CD4-positive, alpha-beta T cell treated with Interleukin-4 for 4 hours (primary cell): ENCODE data around the gene HUWE1.
"Not testable (repeated sequence)": the region's sequence is repeated elsewhere in the genome, so short reads cannot be mapped to it uniquely, and the experiment has no call there.

Source experiments
- DNase-seq: peaks from one replicate; pipeline ENCODE4 v3.0.0-alpha.2; 2020

Gene HUWE1

DNA sequence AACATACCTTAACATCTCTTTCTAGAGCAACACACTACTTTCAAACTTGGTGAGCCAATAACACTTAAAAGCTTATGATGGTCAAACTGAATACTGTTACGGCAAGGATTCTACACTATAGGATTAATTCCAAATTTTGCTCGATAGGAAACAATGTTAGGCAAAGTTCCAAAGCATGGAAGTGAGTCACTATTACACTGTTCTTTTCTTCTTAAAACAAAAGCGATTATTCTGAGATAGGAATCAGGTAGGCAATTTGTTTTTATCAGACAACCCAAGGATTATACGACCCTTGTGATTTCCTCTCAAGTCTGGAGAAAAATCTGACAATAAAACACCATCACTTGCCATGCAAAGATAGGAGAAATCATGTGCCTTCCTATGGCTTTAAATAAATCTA, 81.5 kb downstream of the HUWE1 start:
- DNase-seq, result no peak

DNA sequence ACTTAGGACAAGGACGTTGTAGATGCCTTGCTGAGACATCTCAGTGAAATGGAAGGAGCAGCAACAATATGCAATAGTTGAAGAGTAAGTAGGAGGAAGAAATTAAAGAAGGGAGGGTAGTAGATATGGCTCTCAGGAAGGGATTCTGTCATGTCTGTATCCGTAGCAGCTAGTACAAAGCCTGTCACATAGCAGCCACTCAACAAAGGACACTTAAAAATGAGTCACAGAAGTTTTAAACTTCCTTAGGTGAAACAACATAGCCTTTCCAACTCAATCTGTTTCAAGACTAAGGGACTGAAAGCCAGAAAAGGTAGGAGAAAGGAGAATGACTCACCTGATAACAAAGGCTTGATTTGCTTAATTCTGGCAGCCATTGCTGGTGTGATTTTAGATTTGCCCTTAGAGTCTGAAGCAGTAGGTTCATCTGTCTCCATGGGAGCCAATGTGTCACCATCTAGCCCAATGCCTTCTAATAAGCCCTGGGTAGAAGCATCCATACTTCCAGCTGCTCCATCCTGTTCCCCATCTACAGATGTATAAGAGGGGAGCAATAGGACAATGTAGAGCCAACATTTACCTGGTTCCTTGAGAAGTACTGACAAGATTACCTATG, 86.6 kb downstream of the HUWE1 start:
- no peak for DNase-seq

DNA sequence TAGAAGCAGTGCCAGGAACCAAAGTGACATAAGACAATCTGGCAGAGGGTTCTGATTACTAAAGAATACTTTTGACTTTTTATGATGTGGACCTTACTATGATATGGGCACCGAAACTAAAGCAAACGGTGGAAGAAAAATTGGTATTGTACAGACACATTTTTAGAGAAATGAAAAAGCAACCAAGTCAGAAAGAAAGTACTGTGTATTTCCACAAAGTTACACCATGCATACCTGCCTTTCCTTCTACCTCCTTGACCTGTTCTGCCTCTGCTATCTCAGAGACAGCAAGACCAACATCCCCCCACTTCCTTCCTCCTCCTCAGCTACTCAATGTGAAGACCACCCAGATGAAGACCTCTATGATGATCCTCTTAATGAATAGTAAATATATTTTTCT, 88.3 kb downstream of the HUWE1 start:
- no peak for DNase-seq

DNA sequence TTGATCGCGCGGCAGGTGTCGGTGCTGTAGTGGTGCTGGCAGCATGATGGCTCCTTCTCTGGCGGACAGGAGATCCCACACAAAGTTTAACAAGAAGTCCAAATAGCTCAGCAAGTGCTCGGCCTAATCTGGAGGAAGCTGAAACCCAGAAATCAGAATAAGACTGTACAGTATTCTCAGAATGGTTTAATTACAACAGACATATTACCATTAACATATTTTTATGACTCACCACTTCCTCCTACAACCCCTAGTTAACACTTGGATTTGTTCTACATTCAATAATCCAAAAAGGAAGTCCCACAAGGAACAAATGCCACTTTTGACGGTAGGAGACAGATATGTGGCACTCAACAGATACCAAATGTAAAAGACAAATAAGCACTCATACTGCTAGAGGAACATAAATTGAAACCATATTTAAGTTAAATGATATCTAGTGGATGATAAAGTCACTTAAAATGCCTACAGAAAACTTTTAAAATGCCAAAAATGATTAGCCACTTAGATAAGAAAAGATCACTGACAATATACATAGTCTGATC, 91.2 kb downstream of the HUWE1 start:
- DNase-seq, result no peak

DNA sequence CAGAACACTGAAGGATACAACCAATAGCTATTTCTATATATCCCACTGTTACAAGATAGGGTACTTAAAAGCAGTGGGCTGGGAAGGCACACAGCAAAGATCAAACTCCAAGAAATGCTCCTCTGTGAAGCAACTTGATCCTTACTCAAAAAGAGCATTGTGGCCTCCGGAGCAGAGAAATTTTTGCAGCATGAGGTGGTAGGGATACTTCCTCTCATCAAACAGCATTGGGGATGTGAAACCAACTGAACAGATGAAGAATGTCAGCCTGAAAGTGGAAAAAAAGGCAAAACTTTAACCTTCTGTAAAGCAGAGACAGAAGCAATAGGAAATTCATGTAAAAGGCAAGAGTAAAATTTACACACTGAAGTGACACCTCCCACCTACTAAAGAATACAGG, 92.2 kb downstream of the HUWE1 start:
- DNase-seq, result no peak

DNA sequence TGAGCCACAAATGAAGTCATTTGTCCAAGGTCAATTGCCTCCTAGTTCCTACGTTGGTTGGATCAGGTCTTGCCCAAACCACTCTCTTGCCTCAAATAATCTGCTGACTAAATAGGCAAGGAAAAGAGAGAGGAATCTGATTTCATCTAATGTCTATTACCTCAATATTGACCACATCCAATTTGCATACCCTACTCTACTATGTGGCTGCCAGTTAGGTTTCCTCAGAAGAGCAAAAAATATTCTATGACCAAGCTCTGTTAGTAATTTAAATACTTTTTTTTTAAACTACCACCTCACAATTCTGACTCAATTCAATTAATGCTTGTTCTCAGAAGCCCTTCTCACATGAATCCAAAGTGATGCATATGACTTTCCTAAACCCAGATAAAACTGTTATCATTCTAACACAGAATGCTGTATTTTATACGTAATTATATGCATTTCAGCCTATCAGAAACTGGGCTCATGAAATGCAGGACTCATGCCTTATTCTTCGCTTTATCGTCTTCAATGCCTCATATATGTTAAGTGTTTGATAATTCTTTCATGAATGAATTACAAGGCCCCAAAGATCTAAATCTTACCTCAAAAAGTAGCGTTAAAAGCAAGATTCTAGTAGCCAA, 98.6 kb downstream of the HUWE1 start:
- no peak for DNase-seq

DNA sequence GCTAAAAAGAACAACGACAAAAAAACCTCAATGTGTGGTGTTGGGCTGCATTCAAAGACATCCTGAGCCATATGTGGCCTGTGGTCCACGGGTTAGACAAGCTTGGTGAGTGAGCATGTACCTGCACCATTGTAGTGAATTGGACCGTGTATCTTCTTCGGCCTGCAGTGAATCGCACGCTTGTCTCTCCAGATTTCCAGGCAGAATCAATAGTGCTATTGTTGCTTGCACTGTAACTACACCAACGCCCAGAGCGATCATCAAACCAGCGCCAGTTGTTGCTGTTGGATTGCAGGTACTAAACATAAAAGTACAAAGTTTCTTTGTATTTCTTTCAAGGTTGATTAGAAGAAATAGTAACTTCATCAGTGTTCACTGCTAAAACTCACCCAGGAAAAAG, 101.6 kb downstream of the HUWE1 start:
- no peak for DNase-seq

DNA sequence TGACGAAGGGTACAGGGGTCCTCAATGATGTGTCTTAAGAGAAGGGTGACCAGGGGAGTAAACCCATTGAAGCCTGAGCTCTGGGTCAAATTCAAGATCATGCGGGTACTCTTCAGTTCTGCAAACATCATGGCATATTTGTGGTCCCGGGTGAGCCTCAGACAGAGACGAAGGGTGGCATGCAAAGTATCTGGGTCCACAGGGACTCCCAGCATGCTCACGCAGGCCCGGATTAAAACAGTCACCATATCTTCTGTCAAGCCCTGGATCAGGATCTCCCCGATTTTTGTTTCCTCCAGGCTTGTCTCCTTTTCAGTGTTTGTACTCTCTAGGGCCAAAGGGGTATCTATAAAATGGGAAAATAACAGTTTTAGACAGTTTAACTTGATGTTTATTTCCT, 102.9 kb downstream of the HUWE1 start:
- no peak for DNase-seq

DNA sequence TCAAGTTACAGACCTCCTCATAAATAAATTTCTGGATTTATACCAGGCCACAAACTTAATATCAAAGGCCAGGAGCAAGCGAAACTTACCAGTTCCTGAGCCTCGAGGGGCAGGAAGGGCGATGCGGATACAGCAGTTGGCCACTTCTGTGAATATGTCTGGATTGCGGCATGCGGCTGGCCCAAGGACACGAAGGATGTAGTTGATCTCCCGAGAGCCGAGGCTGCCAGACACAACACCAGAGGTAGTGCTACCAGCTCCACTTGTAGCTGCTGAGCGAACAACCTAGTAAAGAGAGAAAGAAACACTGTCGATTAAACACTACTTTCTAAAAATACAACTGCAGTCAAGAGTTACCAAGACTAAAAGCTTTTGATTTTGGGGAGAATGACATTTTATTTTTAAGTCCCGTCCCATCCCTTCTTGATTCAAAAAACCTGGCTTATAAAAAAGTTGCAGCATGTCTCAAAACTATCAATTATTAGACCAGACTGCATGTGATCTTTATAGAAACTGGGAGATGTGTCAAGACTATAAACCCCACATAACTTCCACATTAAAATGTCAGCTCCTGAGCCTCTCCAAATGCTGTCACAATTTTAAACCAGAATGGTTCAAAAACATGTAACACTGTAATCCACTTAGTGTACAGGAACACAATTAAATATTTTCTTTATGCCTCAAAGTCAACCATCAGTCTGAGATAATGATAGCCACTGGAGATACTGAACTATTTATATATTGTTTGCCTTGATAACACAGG, 105.6 kb downstream of the HUWE1 start:
- DNase-seq, result no peak

DNA sequence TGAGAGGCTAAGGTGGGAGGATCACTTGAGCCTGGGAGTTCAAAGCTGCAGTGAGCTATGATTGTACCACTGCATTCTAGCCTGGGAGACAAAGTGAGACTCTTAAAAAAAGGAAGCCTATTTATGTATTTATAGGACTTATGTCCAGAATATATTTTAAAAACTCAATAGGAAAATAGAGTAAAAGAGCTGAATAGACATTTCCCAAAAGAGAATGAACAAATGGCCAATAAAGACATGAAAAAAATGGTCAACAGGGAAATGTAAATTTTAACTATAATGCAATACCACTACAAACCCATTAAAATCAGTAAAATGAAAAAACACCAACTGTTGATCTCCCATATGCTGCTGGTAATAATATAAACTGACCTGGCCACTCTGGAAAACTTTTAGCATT, 115.0 kb downstream of the HUWE1 start:
- DNase-seq, result no peak

DNA sequence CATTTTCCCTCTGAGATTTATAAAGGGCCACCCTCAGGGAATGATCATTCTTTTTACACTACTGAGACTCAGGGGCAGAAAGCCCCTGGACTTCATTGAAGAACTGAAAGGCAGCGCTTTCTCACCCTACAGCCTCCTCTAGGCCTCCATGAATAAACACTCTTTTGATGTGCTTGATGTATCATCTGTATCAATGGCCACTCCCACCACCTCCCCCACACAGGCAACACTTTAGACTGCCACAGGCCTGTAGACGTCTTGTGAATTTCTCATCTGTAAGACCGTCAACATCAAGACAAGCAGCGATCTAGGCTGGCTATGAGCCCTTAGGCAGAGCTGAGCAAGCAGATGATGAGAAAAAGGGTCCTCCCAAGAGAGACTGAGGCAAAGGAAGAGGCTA, 123.2 kb downstream of the HUWE1 start:
- no peak for DNase-seq

DNA sequence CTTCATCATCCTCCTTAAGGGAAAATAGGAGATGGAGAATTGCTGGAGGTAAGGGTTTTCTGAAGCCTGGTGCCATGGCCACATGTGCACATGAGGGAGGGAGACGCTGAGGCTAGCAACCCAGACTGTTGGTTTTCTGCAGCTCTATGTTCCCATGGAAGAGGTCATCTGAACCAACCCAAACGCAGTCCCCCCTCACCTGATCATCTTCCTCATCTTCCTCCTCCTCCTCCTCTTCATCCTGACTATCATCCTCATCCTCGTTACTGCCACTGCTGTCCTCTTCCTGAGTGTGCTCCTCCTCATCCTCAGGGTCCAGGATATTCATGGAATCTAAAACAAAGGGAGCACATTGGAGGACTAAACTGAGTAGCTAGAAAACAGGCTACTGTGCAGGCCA, 124.6 kb downstream of the HUWE1 start:
- DNase-seq, result no peak

DNA sequence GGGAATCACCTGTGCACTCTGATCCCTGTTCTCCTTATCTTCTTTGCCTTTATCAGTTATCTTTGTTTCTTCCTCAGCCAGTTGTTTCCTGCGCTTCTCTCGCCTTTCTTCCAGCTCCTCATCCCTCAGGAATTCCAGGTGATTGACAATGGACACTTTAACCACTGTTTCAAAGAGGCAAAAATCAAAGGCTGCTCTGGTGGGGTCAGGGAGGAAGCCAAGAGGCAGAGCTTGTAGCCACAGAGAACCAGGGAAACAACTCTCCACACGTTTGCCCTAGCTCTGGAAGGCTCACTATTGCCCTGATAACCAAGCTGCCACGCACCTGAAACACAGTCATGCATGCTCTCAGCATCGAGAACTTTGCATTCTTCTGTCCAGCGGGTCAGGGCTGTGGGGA, 127.9 kb downstream of the HUWE1 start:
- no peak for DNase-seq

DNA sequence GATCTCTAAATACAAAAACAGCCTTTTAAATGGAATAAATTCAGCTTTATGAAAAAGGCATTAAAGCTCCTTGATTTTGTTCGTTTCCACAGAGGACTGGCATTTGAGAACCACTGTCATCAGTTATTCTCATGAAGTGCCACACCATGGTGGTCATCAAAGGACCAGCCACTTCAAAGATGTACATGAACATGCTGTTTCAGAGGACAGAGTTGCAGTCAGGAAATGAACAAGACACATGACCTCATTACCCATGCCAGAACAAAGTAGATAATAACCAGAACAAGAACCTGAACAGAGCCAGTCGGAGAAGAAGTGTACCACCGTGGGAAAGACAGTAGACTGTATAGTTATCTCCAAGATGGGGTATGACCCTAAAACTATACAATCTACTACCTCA, 129.7 kb downstream of the HUWE1 start:
- DNase-seq, result no peak

DNA sequence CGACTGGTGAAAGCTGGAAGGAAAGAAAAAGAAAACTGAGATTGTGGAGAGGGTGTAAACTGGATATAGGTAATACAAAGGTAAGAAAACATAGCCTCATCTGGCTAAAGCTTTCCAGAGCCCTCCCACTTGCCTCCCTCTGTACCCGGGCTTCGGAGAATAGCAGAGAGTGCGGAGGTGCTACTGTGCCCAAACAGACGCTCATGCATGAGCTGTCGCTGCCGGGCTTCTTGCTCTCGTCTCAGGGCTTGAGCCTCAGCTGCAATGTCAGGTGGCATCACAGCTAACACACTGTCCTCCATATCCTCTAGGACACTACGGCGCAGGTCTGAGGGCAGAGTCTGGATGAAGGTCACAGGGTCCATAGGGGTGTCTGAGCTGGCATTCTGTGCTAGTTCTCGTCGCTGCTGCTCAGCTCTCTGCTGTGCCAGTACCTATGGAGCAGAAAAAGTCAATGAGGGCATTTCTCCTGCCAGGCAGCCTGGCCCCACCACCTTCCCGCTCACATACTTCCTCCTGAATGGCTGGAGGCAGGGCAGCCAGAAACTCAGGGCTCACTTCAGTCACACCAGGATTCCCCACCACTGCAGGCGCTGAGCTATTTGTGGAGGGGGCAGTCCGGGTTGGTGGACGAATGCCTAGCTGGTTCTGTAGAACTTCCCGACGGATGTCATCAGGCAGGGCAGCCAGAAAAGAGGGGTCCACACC, 135.6 kb downstream of the HUWE1 start:
- DNase-seq, result no peak

DNA sequence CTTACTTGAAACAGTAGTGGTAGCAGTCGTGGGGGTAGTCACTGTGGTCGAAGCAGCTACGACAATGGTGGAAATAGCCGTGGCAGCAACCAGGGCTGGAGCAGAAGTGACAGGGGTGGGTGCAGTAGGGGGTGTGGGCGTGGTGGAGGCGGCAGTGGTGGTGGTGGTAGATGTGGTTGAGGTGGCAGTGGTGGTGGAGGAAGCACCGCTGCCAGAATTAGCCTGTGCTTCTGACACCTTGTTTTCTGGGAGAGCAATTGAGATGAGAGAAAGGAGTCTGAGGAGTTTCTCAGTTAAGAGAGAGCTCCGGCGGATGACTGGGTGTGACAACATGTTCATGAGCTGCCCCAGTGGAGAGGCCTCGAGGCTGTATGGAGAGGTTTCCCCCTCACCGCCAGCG, 138.9 kb downstream of the HUWE1 start:
- peak; percentile 2 for DNase-seq

DNA sequence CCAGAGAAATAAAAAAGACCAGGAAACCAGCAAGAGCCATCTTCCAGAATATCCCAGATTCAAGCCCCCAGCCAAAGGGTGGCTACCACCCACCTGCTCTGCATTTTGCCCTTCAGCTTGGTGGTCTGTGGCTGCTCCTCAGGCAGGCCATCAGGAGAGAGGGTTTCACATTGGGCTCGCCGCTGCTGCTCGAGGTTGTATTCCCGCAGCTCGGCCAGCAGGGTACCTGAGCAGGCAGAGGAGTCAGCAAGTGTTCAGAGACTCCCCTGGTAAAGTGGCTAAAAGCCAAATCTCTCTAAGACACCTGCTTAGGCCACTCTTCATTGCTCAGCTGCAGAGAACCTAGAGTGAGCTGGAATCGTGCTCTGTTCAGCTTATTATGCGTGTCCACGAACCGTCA, 141.6 kb downstream of the HUWE1 start:
- DNase-seq, result no peak

DNA sequence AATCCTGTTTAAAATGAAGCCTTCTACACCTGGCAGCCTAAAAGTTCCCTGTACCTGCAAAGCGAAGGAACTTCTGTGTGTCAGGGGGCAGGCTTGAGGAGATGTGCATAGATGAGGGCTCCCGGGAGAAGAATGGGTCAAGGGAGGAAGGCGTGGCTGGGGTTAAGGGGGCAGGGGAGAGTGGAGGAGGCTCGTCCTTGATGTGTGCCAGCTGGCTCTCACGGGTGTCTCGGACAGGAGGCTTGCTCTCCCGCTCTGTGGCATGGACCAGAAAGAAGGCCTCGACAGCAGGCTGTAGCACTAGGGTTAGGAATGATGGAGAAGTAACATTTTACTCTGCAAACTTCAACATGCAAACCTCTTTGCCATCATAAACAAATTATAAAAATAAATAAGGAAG, 147.7 kb downstream of the HUWE1 start:
- no peak for DNase-seq

DNA sequence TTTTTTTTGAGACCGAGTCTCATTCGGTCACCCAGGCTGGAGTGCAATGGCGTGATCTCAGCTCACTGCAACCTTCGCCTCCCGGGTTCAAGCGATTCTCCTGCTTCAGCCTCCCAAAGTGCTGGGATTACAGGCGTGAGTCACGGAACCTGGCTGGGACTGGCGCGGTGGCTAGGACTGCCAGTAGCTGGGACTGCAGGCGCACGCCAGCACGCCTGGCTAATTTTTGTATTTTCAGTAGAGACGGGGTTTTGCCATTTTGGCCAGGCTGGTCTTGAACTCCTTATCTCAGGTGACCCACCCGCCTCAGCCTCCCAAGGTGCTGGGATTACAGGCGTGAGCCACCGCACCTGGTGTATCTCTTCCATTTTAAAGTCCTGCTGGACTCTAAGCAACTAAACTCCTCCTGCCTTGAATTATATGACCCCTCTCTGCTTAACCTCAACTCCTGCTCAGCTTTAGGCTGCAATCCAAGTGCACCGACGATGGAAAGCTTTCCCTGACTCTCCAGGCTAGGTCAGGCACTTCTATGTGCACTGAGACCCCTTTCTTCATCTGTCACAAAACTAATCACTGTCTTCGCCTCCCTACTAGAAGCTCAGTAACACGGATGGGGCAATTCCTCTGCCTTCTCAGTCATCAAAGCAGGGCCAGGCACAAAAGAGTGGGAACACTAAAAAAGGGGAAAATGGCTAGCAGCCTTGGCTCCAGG, 155.1 kb downstream of the HUWE1 start:
- not testable (repeated sequence) for DNase-seq

DNA sequence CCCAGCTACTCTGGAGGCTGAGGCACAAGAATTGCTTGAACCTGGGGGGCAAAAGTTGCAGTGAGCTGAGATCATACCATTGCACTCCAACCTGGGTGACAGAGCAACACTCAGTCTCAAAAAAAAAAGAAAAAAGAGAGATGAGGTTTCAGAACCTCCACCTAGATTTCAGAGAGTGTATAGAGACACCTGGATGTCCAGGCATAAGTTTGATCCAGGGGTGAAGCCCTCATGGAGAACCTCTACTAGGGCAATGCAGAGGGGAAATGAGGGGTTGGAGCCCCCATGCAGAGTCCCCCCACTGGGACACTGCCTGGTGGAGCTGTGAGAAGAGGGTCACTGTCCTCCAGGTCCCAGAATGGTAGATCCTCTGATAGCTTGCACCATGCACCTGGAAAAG, 159.5 kb downstream of the HUWE1 start:
- no peak for DNase-seq

DNA sequence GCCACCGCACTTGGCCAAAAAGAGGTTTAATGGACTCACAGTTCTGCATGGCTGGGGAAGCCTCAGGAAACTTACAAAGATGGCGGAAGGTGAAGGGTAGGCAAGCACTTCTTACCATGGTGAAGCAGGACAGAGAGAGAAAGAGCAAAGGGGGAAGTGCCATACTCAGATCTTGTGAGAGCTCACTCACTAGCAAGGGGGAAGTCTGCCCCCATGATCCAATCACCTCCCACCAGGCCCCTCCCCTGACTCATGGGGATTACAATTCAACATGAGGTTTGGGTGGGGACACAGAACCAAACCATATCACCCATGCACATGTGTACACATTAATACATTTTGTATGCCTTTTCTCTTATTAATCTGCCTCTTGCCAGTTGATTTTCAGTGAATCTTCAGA, 175.2 kb downstream of the HUWE1 start:
- DNase-seq, result no peak

DNA sequence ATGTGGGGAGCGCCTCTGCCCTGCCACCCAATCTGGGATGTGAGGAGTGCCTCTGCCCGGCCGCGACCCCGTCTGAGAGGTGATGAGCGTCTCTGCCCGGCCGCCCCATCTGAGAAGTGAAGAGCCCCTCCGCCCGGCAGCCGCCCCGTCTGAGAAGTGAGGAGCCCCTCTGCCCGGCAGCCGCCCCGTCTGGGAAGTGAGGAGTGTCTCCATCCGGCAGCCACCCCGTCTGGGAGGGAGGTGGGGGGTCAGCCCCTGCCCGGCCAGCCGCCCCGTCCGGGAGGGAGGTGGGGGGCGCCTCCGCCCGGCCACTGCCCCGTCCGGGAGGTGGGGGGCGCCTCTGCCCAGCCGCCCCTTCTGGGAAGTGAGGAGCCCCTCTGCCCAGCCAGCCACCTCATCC, 182.5 kb downstream of the HUWE1 start:
- DNase-seq, result not testable (repeated sequence)

DNA sequence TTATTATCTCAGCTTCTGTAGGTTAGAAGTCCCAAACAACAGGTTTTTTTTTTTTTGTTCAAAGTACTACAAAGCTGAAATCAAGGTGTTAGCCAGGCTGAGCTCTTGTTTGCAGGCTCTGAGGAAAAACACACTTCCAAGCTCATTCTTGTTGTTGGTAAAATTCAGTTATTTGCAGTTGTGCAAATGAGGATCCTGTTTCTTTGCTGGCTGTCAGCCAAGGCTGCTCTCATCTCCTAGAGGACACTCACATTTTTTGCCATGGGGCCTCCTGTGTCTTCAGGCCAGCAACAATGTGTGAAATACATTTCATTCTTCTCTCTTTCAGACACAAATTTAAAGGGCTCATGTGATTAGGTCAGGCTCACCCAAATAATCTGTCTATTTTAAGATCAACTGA, 192.1 kb downstream of the HUWE1 start:
- no peak for DNase-seq
